K562 treated with DMSO at 1 percent for 24 hours (cell line): ENCODE data around the gene SAMD4A. TPM values are rescaled to one million over a fixed set of nuclear protein-coding genes. Genes with fewer than 3 reads are reported as not detected.

Experiments used
- total RNA-seq: library from RNA; unstranded; fragments of 300-600 nt; gene quantifications from 2 replicates; pipeline ENCODE4 v1.2.3, GENCODE V29; 2022; ENCODE audit warnings: low read depth; ENCODE audit not compliant: insufficient read depth

Gene SAMD4A, protein sequence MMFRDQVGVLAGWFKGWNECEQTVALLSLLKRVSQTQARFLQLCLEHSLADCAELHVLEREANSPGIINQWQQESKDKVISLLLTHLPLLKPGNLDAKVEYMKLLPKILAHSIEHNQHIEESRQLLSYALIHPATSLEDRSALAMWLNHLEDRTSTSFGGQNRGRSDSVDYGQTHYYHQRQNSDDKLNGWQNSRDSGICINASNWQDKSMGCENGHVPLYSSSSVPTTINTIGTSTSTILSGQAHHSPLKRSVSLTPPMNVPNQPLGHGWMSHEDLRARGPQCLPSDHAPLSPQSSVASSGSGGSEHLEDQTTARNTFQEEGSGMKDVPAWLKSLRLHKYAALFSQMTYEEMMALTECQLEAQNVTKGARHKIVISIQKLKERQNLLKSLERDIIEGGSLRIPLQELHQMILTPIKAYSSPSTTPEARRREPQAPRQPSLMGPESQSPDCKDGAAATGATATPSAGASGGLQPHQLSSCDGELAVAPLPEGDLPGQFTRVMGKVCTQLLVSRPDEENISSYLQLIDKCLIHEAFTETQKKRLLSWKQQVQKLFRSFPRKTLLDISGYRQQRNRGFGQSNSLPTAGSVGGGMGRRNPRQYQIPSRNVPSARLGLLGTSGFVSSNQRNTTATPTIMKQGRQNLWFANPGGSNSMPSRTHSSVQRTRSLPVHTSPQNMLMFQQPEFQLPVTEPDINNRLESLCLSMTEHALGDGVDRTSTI
- total RNA-seq, result 1.6 TPM in 2 replicates

GRCh38 chr14:54566410-54567223, at the start of gene SAMD4A:
TSS of gene SAMD4A (plus strand) at chr14:54567128. CDS start at chr14:54567917, 789 bp downstream.

Other genes with a start within 250 kb of the SAMD4A start
- 40.9 and 50.0 TPM in 2 replicates for gene CDKN3, start 170.1 kb upstream of the SAMD4A start, total RNA-seq
- gene CNIH1, start 125.8 kb upstream of the SAMD4A start, total RNA-seq, result 39.4 and 57.9 TPM in 2 replicates
- 10.4 and 11.7 TPM in 2 replicates for gene GMFB, start 78.1 kb upstream of the SAMD4A start, total RNA-seq
- 2.6 and 11.7 TPM in 2 replicates for gene CGRRF1, start 57.2 kb upstream of the SAMD4A start, total RNA-seq